Neutrophil (primary cell): ENCODE results near the gene RUNX2.
"Not testable (repeated sequence)": the region's sequence is repeated elsewhere in the genome, so short reads cannot be mapped to it uniquely, and the experiment has no call there.

ENCODE experiments used
- H3K27ac ChIP-seq: fragments of 200-600 bp; sonication (generic); 2 replicates; pipeline ENCODE4 v1.5.1; 2016; ENCODE audit warnings: mild to moderate bottlenecking, moderate library complexity
- H3K27me3 ChIP-seq: fragments of 200-600 bp; sonication (generic); 2 replicates; pipeline ENCODE4 v1.6.0; 2016; ENCODE audit warnings: mild to moderate bottlenecking
- H3K36me3 ChIP-seq: fragments of 200-600 bp; sonication (generic); 2 replicates; pipeline ENCODE4 v1.5.1; 2017
- H3K4me1 ChIP-seq, 2 experiments: fragments of 200-600 bp in 1 of 2; sonication (generic) in 1 of 2; 1 replicate in 1 of 2; 2 replicates in 1 of 2; pipeline versions ENCODE4 v1.5.1 to v1.6.1; 2013 to 2016; ENCODE audit warnings: low read depth in 1 of 2, low read length in 1 of 2, mild to moderate bottlenecking in 1 of 2, moderate library complexity in 1 of 2; ENCODE audit not compliant: control insufficient read depth in 1 of 2, insufficient read depth in 1 of 2
- H3K4me3 ChIP-seq, 2 experiments: fragments of 200-600 bp in 1 of 2; sonication (generic) in 1 of 2; 1 replicate in 1 of 2; 2 replicates in 1 of 2; pipeline ENCODE4 v1.5.1; 2013 to 2016; ENCODE audit warnings: low read depth in 1 of 2, low read length in 1 of 2, mild to moderate bottlenecking in 1 of 2, moderate library complexity in 1 of 2
- H3K9me3 ChIP-seq: fragments of 200-600 bp; sonication (generic); 2 replicates; pipeline ENCODE4 v1.5.1; 2016
- TF ChIP-seq, protein P1 (sequence below): fragments of 200-600 bp; sonication (generic); IDR thresholded peaks from 2 replicates; pipeline ENCODE4 v1.5.1; 2016; ENCODE audit warnings: antibody characterized with exemption

The RUNX2 gene

DNA sequence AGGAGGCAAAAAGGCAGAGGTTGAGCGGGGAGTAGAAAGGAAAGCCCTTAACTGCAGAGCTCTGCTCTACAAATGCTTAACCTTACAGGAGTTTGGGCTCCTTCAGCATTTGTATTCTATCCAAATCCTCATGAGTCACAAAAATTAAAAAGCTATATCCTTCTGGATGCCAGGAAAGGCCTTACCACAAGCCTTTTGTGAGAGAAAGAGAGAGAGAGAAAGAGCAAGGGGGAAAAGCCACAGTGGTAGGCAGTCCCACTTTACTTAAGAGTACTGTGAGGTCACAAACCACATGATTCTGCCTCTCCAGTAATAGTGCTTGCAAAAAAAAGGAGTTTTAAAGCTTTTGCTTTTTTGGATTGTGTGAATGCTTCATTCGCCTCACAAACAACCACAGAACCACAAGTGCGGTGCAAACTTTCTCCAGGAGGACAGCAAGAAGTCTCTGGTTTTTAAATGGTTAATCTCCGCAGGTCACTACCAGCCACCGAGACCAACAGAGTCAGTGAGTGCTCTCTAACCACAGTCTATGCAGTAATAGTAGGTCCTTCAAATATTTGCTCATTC, at the start of gene RUNX2:
RUNX2 (plus strand) TSS at position 375 of the 567 bp plus-strand sequence. CDS start 397 bp downstream, outside the sequence.
- no peak within 1 kb of the TSS for H3K27ac ChIP-seq
- TF ChIP-seq, protein P1, sequence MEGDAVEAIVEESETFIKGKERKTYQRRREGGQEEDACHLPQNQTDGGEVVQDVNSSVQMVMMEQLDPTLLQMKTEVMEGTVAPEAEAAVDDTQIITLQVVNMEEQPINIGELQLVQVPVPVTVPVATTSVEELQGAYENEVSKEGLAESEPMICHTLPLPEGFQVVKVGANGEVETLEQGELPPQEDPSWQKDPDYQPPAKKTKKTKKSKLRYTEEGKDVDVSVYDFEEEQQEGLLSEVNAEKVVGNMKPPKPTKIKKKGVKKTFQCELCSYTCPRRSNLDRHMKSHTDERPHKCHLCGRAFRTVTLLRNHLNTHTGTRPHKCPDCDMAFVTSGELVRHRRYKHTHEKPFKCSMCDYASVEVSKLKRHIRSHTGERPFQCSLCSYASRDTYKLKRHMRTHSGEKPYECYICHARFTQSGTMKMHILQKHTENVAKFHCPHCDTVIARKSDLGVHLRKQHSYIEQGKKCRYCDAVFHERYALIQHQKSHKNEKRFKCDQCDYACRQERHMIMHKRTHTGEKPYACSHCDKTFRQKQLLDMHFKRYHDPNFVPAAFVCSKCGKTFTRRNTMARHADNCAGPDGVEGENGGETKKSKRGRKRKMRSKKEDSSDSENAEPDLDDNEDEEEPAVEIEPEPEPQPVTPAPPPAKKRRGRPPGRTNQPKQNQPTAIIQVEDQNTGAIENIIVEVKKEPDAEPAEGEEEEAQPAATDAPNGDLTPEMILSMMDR, result no peak
- no peaks in the 10 kb centered on the region for H3K9me3 ChIP-seq
- H3K4me1 ChIP-seq, result peaks cover 0 to 9% of the 10 kb centered on the region in 2 experiments
- no peaks in the 10 kb centered on the region for H3K36me3 ChIP-seq
- no peaks in the 10 kb centered on the region for H3K27me3 ChIP-seq
- no peak within 1 kb of the TSS for H3K4me3 ChIP-seq

GRCh38 chr6:45278367-45278766, 49.8 kb upstream of the RUNX2 start:
- no peak overlapping the region for H3K27ac ChIP-seq
- TF ChIP-seq, protein P1, result no peak

DNA sequence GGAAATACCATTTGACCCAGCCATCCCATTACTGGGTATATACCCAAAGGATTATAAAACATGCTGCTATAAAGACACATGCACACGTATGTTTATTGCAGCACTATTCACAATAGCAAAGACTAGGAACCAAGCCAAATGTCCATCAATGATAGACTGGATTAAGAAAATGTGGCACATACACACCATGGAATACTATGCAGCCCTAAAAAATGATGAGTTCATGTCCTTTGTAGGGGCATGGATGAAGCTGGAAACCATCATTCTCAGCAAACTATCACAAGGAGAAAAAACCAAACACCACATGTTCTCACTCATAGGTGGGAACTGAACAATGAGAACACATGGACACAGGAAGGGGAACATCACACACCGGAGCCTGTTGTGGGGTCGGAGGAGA, 41.4 kb upstream of the RUNX2 start:
- not testable (repeated sequence) for H3K27ac ChIP-seq, H3K36me3 ChIP-seq, H3K9me3 ChIP-seq, H3K4me3 ChIP-seq, H3K4me1 ChIP-seq, H3K27me3 ChIP-seq

More at GRCh38 chr6:45278367-45278766, 49.8 kb upstream of the RUNX2 start:
- Histone ChIP-seq H3K9me3 (no peaks in the 10 kb centered on the region), H3K4me1 (no peaks in the 10 kb centered on the region), H3K4me3 (no peak overlapping the region), H3K36me3 (no peaks in the 10 kb centered on the region), H3K27me3 (no peaks in the 10 kb centered on the region)

DNA sequence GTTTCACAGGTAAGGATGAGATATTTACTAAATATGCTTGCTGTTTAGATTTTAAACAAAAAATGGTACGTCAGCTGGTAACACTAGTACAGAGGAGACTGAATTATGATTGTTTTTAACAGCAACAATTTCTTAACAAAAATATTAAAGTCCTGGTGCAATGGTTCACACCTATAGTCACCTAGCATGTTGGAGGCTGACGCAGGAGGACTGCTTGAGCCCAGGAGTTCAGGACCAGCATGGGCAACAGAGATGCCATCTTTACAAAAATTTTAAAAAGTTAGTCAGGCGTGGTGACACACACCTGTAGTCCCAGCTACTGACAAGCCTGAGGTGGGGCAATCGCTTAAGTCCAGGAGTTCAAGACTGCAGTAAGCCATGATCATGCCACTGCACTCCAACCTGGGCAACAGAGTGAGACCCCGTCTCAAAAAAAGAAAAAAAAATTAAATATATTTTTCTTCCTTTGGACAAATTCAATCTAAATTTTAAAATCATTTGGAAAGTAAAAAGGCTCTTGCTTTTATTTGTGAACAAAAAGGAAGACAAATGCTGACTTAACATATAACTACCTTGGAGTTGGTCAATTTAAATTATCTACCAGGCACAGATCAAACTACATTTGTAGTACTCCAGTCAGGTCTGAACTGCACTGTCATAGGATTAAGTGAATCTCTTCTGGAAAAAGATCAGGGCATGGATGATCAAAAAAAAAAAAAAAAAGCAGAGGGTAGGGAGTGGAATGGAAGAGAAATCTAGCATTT, 38.2 kb upstream of the RUNX2 start:
- no peaks in the 10 kb centered on the region for H3K9me3 ChIP-seq

GRCh38 chr6:45293306-45293705, 34.8 kb upstream of the RUNX2 start:
- no peaks in the 10 kb centered on the region for H3K36me3 ChIP-seq
- TF ChIP-seq, protein P1, result no peak
- H3K4me1 ChIP-seq, result no peaks in the 10 kb centered on the region
- no peaks in the 10 kb centered on the region for H3K9me3 ChIP-seq
- H3K27me3 ChIP-seq, result no peaks in the 10 kb centered on the region
- no peak overlapping the region for H3K27ac ChIP-seq
- H3K4me3 ChIP-seq, result no peak overlapping the region

More for the DNA sequence above, 38.2 kb upstream of the RUNX2 start:
- Histone ChIP-seq H3K27ac (no peak overlapping the region), H3K4me3 (no peak overlapping the region), H3K36me3 (no peaks in the 10 kb centered on the region), H3K4me1 (no peaks in the 10 kb centered on the region), H3K27me3 (no peaks in the 10 kb centered on the region)
- TF ChIP-seq, protein P1, result no peak

- not testable (repeated sequence) for H3K36me3 ChIP-seq
These were observed 33.9 kb upstream of the RUNX2 start for GRCh38 chr6:45294065-45294701.

More at GRCh38 chr6:45294065-45294701, 33.9 kb upstream of the RUNX2 start:
- H3K4me3 ChIP-seq, H3K27ac ChIP-seq, H3K9me3 ChIP-seq, H3K4me1 ChIP-seq, H3K27me3 ChIP-seq: not testable (repeated sequence)
